ENCODE measurements around the gene SAP30.
A peak's percentile ranks its signal among the peaks of the same experiment; 100 is the strongest.

Gene SAP30, protein sequence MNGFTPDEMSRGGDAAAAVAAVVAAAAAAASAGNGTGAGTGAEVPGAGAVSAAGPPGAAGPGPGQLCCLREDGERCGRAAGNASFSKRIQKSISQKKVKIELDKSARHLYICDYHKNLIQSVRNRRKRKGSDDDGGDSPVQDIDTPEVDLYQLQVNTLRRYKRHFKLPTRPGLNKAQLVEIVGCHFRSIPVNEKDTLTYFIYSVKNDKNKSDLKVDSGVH

GRCh38 chr4:173370477-173371291 lies at the start of gene SAP30:
TSS of gene SAP30 (plus strand) at chr4:173370954. CDS start at chr4:173371183, 229 bp downstream.
- peak; percentile 98 for DNase-seq (ENCODE audit: low spot score)

DNA sequence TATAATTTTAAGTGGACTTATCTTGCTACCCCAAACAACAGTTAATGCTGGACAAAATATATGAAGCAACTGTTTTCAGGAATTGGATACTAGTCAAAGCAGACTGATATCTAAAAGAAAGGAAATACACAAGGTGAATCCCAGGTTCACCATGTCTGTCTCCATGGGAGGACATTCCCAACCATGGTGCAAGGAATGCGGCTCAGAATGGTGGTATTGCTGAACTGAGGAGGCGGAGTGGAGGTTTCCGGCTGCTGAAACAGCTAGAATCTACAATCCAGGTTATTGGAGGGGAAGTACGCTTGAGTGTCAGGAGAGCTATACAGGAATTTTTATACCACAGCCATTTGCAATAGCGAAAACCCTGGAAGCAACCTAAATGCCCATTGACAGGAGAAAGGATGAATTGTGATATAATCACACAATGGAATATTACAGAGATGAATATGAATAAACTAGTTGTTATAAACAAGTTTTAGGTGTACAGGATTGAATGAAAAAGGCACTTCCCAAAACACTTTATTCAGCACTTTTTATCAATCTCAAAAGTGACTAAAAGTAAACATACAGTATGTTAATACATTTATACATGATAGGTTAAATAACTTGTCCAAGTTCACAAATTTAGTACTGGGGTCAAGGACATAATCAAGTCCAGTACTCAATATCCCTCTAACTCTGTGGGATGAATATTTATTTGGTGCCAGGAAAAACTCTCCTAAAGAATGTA lies 45.6 kb upstream of the SAP30 start:
- DNase-seq (ENCODE audit: low spot score), result no peak

DNA sequence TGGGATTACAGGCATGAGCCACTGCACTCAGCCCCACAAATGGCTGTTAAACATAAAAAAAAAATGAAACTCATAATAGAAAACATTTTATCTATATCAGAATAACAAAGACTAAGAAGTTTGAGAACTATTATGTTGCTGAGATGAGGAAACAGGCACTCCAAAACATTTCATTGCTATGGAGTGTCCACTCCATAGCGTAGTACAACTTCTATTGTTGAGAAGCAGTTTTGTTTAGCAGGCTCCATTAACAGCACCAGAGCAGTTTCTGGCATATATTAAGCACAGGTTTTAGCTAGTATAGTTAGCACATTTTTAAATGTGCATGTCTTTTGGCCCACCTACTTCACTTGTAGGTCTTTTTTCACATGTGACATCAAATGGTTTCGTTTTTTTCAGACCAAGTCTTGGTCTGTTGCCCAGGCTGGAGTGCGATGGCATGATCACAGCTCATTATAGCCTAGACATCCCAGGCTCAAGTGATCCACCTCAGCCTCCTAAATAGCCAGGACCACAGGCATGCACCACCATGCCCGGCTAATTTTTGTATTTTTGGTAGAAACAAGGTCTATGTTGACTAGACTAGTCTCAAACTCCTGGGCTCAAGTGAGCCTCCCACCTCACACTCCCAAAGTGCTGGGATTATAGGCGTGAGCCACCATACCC lies 42.4 kb upstream of the SAP30 start:
- no peak for DNase-seq (ENCODE audit: low spot score)

GRCh38 chr4:173330590-173330989 lies 40.2 kb upstream of the SAP30 start:
- DNase-seq (ENCODE audit: low spot score), result no peak

GRCh38 chr4:173332021-173332487 lies 38.7 kb upstream of the SAP30 start:
- DNase-seq (ENCODE audit: low spot score), result no peak

DNA sequence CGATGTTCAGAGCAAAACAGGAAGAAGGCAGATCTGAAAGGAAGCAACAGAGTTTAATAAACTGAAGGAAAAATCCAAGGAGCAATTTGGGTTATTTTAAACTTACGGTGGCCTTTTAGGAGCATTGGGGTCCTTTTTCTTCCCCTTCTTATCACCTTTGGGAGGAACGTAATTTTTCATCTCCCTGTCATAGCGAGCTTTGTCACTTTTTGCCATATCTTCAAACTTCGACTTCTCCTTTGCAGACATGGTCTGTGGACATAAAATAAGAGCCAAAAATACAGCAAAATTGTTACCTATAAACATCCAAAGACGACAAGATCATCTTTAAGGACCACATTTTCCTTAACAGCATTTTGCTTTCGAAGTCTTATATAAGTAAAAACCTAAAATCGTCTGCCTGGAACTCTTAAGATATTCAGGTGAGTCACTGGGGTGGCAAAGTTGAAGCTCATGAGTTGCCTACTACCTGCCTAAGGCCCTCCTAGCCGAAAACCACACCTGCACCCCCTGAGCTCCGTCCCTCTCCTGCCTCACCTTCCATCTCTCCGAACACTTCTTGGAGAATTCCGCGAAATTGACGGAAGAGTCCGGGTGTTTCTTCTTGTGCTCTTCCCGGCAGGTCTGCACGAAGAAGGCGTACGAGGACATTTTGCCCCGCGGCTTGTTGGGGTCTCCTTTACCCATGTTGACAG lies 37.6 kb upstream of the SAP30 start:
- no peak for DNase-seq (ENCODE audit: low spot score)

GRCh38 chr4:173333658-173334084 lies 37.1 kb upstream of the SAP30 start:
- DNase-seq (ENCODE audit: low spot score), result peak; percentile 79

- DNase-seq (ENCODE audit: low spot score), result peak; percentile 96
These were observed 36.5 kb upstream of the SAP30 start, which contains the start of gene HMGB2 for GRCh38 chr4:173334085-173334890. TSS of gene HMGB2 (minus strand) at chr4:173334358. CDS start at chr4:173333649, 709 bp downstream.

- DNase-seq (ENCODE audit: low spot score), result peak; percentile 92
These were observed 35.6 kb upstream of the SAP30 start for GRCh38 chr4:173334891-173335752.

GRCh38 chr4:173337463-173337862 lies 33.3 kb upstream of the SAP30 start:
- no peak for DNase-seq (ENCODE audit: low spot score)

- DNase-seq (ENCODE audit: low spot score), result no peak
These were observed 26.8 kb upstream of the SAP30 start for GRCh38 chr4:173343832-173344397.

GRCh38 chr4:173345648-173346047 lies 25.1 kb upstream of the SAP30 start:
- DNase-seq (ENCODE audit: low spot score), result no peak

DNA sequence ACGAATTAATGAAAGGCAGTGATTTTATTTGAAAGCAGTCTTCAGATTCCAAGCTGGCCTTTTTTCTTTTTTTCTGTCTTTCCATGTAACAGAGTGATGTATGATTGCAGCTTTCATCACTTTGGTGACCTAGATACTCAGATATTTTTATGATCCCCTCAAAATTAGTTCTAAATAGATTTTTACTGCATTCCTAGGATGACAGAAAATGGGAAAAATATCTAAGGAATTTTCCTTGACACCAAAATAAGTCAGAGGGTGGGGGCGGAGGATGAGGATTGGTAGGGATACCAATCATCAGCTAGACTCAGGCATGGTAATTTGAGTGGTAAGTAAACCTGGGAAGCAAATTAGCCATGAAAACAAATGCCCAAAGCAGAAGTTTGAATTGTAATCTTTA lies 24.7 kb upstream of the SAP30 start:
- DNase-seq (ENCODE audit: low spot score), result no peak

DNA sequence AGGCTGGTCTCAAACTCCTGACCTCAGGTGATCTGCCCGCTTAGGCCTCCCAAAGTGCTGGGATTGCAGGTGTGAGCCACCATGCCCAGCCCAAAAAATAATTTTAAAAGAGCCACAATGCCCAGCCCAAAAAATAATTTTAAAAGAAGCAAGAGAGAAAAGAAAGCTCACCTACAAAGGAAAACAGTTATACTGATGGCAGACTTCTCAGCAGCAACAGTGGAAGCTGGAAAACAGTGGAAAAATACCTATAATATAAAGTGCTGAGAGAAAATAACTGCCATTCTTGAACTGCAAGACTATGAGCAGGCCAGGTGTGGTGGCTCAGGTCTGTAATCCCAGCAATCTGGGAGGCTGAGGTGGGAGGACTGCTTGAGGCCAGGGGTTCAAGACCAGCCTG lies 23.3 kb upstream of the SAP30 start:
- DNase-seq (ENCODE audit: low spot score), result no peak

DNA sequence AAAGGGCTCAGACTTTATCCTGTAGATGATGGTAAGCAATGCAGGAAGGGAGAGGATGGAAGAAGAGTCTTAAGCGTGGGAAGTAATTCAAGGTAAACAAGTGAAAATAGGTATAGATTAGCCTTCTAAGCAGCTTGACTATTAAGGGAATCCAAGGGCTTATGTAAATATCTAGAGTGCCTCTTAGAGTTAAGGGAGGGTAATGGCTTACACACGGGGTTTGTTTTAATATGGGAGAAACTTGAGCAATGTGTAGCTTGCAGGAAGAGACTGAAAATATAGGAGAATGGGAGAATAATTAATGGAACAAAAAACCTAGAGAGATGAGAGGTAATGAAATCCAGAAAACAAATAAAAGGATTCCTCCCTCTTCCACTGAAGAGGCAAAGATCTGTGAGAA lies 12.8 kb upstream of the SAP30 start:
- no peak for DNase-seq (ENCODE audit: low spot score)

DNA sequence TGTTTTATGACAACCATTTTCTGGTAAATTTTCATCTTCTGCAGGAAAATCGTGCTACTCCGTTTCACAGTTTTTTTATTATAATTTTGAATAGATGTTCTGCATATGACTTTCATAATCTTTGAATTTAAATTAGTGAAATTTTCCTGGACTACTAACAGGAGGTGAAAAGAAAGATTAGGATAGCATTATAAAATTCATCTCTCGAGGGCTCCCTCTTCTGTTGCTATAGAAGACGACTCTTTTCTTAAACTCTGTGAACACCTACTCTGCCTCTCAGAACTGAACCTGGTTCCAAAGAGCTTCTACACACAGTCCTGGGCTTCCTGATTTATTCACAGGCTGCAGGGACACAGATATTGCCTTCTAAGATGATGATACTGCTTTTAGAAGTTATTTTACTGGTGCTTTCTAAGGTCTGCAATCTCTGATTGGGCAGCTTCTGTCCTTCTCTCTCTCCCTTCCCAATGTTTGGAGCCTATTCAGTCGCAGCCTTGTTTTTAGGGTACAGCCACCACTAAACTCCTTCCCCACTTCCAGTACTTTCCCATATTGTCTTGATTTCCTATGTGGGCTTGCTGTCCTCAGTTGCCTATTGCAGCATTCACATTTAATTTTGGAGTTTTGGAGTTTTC lies 10.1 kb upstream of the SAP30 start:
- DNase-seq (ENCODE audit: low spot score), result peak; percentile 37

GRCh38 chr4:173362666-173363065 lies 8.1 kb upstream of the SAP30 start:
- DNase-seq (ENCODE audit: low spot score), result no peak

DNA sequence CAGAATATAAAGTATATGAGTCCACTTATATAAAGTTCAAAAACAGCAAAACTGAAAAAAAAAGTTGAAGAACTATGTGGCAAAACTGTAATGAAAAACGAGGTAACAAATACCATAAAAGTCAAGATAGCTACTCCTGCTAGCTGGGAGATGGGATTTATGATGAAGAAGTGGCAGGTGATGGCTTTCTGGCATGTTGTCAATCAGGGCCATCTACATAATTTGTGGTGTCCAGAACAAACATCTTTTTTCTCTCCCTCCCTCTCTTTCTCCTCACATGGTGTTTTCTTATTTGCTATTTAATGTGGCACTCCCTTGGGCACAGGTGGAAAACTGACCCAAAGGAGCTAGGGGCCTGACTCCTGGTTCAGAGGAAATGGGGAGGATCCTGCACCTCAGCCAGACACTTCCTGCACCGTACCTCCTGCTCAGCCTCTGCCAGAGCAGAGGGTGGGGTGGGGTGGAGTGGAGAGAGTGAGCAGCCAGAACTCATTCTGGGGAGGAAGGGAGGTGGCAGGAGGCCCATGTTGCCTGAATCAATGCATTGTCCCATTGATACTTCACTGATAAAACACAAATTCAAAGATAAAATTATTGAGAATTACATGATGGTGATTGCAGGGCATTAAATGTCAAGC lies 5.3 kb upstream of the SAP30 start:
- DNase-seq (ENCODE audit: low spot score), result no peak

Data from D341Med (cell line).